Stimulated activated naive CD8-positive, alpha-beta T cell treated with anti-CD3 and anti-CD28 coated beads, Interleukin-15, amount 100 ng/mL, for 72 hours (primary cell): ENCODE data around the gene ADORA1.

ENCODE experiments used
- ATAC-seq: fragments of 150-1000 bp; cut with Tn5 transposase; 2 replicates; pipeline ENCODE4 v1.10.0; 2021; ENCODE audit warnings: mild to moderate bottlenecking, moderate library complexity
- DNase-seq, 2 donors: peaks; one replicate each; pipeline ENCODE4 v3.0.0; 2021 to 2022
- H3K27ac Mint-ChIP-seq, 2 donors: one replicate each; pipeline ENCODE4 v1.8.0; 2022; ENCODE audit warnings: mild to moderate bottlenecking in 2 of 2, mixed read lengths in 2 of 2, moderate library complexity in 2 of 2
- H3K27me3 Mint-ChIP-seq: one replicate; pipeline ENCODE4 v1.8.0; 2022; ENCODE audit warnings: mixed read lengths
- H3K4me1 Mint-ChIP-seq: one replicate; pipeline ENCODE4 v1.8.0; 2022; ENCODE audit warnings: mild to moderate bottlenecking, mixed read lengths
- H3K4me3 Mint-ChIP-seq, 2 donors: one replicate each; pipeline ENCODE4 v1.8.0; 2022; ENCODE audit warnings: mild to moderate bottlenecking in 2 of 2, mixed read lengths in 2 of 2, moderate library complexity in 1 of 2
- H3K9me3 Mint-ChIP-seq, 2 donors: one replicate each; pipeline ENCODE4 v1.8.0; 2022; ENCODE audit warnings: mixed read lengths in 2 of 2

The ADORA1 gene

DNA sequence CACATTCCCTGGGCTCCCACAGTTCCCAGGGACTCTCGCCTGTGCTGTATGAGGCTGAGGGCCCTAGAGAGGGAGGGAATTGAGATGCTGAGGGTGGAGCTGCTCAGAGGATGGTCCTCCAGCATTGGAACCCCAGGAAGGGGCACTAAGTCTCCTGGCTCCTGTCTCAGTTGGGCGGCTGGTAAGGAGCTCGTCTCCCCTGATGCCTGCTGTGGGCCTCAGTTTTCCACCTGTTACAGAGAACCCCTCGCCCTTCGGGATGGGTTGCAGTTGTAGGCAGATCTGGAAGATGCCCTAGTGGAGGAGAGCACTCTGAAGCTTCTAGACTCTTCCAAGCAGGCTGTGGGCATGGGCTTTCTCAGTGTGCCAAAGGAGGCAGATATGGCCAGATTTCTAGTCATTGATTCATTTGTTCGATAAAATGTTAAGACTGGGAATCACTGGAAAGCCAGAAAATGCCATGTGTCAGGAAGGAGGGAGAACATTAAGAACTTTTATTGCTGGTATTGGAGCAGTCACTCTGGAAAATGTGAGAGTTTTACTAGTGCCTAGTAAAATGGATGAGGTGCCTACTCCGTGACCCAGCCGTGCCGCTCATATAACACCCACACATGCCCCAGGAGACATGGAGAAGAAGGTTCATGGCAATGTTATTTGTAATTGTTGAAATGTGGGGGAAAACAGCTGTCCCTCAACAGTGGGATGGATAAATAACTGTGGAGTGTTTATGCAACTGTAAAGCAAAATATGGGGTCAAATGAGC, 48.9 kb downstream of the ADORA1 start:
- ATAC-seq (no peak), DNase-seq (no peak)
- Mint-ChIP-seq H3K27me3 (no peaks in the 10 kb centered on the region), H3K4me3 (no peak overlapping the region), H3K9me3 (no peaks in the 10 kb centered on the region), H3K4me1 (no peaks in the 10 kb centered on the region), H3K27ac (no peak overlapping the region)

DNA sequence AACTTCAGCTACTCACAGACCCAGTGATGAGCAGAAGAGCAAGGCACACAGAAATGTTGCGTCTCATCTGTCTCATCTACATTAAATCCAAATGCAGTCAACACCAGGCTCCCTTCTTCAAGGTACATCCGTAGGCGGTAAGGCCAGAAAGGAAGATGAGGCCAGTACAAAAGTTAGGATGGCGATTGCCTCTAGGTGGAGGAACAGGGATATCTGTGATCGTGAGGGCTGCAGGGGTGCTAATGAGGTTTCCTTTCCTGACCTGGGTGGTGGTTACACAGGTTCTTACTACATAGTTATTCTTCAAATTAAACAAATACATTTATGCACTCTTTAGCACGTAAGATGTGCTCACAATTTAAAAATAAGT, 49.5 kb downstream of the ADORA1 start:
- Mint-ChIP-seq H3K4me1 (no peaks in the 10 kb centered on the region), H3K4me3 (no peak overlapping the region), H3K27ac (no peak overlapping the region), H3K27me3 (no peaks in the 10 kb centered on the region), H3K9me3 (no peaks in the 10 kb centered on the region)
- DNase-seq: no peak
- no peak for ATAC-seq

DNA sequence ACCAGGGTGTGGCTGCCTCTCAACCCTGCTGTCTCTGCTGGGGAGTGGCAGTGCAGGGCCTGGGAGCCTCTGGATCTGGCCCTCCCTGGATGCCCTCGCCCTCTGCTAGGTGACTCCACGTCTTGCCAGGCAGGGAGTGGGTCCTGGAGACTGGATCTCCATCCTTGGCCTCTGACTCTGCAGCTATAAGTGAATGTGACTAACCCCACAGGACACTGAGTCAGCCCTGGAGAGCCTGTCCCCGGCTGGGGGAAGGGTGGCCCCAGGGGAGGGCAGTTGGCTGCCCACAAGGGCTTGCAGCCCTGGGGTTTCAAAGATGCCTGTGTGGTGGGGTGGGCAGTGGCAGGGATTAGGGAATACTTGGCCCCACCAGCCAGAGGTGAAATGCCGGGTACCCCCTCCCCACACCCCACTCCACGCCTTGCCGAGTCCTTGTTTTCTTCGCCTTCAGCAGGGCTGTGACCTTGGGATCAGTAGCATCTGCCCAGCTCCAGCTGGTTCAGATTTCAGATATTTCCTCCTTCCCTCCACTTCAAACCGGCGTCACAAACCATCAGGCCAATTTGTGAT, 50.0 kb downstream of the ADORA1 start:
- Mint-ChIP-seq H3K27ac (no peak overlapping the region), H3K27me3 (no peaks in the 10 kb centered on the region), H3K9me3 (no peaks in the 10 kb centered on the region), H3K4me1 (no peaks in the 10 kb centered on the region), H3K4me3 (no peak overlapping the region)
- no peak for DNase-seq
- no peak for ATAC-seq

DNA sequence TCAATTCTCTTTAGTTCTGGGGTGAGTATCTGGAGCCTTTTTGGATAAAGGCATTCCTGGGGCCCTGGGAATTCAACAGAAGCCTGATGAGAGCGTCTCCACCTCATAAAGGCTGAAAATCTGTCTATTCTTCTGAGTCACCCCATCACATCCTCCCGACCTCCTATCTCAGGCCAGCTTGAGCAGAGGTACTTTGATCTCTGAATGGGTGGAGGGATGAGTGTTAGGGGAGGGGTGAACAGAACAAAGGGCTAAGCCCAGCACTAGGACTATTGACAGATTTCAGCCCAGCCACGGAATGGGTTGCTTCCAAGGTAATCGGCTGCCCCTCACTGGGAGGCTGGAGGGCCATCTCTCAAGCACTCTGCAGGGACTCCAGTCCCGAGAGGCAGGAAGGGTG, 50.6 kb downstream of the ADORA1 start:
- Mint-ChIP-seq H3K9me3 (no peaks in the 10 kb centered on the region), H3K4me1 (no peaks in the 10 kb centered on the region), H3K4me3 (no peak overlapping the region), H3K27ac (no peak overlapping the region), H3K27me3 (no peaks in the 10 kb centered on the region)
- DNase-seq (no peak), ATAC-seq (no peak)

DNA sequence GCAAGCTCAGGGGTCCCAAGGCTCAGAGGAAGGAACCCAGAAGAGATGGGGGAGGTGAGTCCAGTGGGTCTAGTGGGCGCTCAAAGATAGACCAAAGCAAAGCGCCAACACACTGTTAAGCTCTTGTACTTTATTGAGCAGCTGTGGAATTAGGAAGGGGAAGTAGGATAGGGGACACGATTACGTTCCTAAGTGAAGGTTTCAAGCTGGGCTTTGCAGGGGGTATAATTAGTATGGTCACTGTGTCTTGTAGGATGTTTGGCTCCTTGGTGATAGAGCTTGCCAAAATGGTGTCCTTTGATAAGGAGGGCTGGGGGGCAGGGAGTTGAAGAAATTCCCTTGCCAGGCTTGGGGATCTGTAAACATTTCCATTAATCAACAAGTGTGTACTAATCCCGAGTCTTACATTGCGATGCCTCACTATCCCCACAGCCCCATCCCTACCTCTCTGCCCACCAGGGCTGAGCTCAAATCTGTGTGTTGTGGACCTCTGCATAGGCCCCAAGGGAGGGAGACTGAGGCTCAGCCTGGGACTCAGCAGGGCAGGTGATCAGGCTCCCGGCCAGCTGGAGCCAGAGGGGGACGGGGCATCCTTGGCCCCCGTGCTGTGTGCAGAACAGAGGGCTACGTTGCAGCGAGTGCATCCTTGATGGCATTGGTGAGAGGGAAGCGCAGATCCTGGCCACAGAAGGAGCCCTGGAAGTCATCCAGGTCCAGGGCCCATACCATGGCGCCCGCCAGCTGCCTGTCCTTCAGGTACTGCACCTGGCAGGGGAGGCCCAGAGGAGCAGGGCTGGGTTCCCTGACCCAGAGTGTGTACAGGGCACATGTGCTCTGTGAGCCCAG, 51.5 kb downstream of the ADORA1 start:
- no peaks in the 10 kb centered on the region for H3K27me3 Mint-ChIP-seq
- DNase-seq (no peak), ATAC-seq (no peak)
- H3K9me3 Mint-ChIP-seq: no peaks in the 10 kb centered on the region
- no peaks in the 10 kb centered on the region for H3K4me1 Mint-ChIP-seq
- H3K27ac Mint-ChIP-seq: no peak overlapping the region
- H3K4me3 Mint-ChIP-seq: no peak overlapping the region

DNA sequence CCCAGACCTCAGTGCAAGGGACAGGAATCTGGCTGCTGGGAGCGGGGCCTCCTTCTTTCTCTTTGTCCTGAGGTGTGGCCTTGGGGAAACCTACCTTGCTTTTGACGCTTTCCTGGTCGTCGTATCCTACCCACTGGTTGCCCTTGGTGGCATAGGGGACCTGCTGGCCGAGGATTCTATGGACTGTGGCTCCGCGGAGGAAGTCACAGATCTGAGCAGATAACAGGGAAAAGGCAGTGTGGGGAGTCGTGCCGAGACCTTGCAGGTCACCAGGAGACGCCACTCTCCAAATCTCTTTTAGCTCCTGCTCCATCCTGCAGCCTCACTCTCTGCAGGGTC, 52.1 kb downstream of the ADORA1 start:
- no peak overlapping the region for H3K27ac Mint-ChIP-seq
- no peaks in the 10 kb centered on the region for H3K27me3 Mint-ChIP-seq
- ATAC-seq: no peak
- H3K4me1 Mint-ChIP-seq: no peaks in the 10 kb centered on the region
- H3K9me3 Mint-ChIP-seq: no peaks in the 10 kb centered on the region
- no peak for DNase-seq
- no peak overlapping the region for H3K4me3 Mint-ChIP-seq

DNA sequence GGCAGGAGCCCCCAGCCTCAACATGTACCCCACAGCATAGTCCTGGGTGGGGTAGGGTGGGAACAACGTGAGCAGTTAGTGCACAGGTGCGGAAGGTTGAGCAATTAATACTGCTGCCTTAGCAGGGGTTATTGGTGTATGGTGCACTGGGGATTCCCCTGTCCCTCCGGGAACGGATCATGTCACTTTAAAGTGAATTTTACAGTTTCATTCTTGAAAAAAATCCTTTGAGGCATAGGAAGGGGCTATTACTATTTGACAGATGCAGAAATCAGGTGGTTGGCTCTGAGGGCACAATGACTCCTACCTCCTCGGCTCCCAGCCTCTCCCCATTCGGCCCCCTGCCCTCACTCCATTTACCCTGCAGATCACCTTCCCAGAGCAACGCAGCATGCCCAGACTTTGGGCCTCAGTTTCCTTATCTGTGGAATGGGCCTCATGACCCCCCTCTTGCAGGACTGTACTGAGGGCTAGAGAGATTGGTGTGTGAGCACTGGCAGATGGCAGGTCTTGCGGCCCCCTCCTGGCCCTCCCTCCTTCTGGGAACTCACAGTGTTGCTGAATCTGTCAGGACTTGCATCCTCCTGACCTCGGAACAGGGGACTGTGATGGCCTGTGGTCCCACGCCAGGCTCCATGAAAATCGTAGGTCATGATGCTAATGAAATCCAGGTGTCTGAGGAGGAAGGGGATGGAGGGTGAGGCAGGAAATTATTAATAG, 53.2 kb downstream of the ADORA1 start:
- no peaks in the 10 kb centered on the region for H3K4me1 Mint-ChIP-seq
- peak overlapping the region in 1 of 2 donors; percentile 62 for H3K27ac Mint-ChIP-seq
- DNase-seq: no peak
- ATAC-seq: no peak
- no peaks in the 10 kb centered on the region for H3K27me3 Mint-ChIP-seq
- H3K9me3 Mint-ChIP-seq: no peaks in the 10 kb centered on the region
- no peak overlapping the region for H3K4me3 Mint-ChIP-seq

DNA sequence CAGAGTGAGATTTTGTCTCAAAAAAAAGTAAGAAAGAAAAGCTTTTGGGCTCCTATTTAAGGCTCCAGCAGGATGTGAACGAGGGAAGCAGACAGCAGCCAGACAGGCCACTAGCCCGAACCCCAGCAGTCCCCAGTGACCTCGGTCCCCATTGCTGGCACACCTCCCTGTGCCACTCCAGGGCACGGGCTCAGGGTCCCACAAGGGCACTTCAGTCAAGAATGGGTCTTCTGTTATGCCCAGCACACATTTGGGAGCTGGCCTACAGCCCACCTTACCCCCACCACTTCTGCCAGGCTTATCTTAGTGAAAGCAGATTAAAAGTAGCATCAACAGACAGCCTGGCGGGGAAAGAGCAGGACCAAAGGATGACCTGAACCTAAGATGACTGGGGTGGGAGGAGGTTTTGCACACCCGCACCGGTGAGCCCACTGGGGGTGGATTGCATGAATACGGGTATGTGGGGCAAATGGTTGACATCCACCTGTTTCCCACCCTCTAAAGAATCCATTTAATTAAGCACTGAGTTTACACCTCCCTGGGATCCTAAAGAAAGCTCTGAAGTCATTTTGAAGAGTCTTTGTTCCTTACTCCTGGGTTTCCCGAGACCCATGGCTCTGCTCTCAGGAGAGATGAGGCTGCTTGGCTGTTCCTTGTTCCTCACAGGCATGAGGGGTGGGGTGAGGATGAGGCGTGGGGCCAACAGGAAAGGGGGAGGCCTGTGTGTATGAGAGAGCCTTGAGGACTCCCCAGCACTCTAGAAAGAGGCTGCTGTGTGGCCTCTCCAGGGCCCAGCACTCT, 54.3 kb downstream of the ADORA1 start:
- Mint-ChIP-seq H3K27me3 (peaks cover 7% of the 10 kb centered on the region), H3K9me3 (no peaks in the 10 kb centered on the region), H3K4me3 (no peak overlapping the region), H3K27ac (peak overlapping the region in 1 of 2 donors; percentile 54), H3K4me1 (peaks cover 8% of the 10 kb centered on the region)
- DNase-seq (no peak), ATAC-seq (no peak)

DNA sequence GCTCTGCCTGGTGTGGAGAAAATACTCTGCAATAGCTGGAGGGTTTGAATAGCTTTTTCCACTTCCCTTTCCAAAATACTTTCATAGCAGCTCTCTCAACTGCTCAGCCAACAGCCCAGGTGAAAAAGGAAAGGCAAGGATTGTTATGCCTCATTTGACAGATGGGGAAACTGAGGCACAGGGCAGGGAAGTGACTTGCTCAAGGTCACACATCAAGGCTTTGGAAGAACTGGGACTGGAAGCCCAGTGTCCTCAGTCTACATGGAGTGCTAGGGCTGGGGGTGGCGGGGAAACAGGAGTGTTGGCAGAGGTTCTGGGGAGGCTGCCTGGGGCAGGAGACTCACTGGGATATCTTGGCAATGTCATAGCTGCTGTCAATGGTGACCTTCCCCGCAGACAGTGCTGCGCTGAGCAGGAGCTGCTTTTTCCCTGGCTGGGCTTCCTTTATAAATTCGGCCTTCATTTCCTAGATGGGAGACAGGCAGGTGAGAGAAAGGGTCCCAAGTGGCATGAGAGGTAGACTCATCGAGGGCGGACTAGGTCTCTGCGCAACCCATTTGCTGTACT, 54.9 kb downstream of the ADORA1 start:
- H3K4me1 Mint-ChIP-seq: peaks cover 8% of the 10 kb centered on the region
- H3K4me3 Mint-ChIP-seq: no peak overlapping the region
- H3K27me3 Mint-ChIP-seq: peaks cover 7% of the 10 kb centered on the region
- no peaks in the 10 kb centered on the region for H3K9me3 Mint-ChIP-seq
- DNase-seq (no peak), ATAC-seq (no peak)
- no peak overlapping the region for H3K27ac Mint-ChIP-seq

DNA sequence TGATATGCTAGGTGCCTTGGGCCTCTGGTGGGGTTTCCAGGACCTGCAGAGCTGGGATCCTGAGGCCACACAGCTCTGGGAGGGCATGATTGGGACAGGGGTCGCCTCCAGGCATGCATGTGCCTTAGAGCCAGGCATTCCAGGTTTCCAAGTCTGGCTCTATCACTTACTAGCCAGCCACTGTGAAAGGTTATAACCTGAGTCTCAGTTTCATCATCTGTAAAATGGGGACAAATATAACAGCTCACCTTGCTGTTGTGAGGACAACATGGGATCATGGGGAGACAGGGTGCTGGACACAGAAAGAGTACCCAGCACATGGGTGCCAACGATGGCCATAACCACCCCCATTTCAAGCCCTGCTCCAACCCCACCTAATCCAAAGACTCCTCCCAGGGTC, 56.3 kb downstream of the ADORA1 start:
- no peak for ATAC-seq
- DNase-seq: no peak
- H3K9me3 Mint-ChIP-seq: no peaks in the 10 kb centered on the region
- H3K27me3 Mint-ChIP-seq: peaks cover 7% of the 10 kb centered on the region
- H3K27ac Mint-ChIP-seq: no peak overlapping the region
- H3K4me1 Mint-ChIP-seq: peaks cover 8% of the 10 kb centered on the region
- H3K4me3 Mint-ChIP-seq: no peak overlapping the region

DNA sequence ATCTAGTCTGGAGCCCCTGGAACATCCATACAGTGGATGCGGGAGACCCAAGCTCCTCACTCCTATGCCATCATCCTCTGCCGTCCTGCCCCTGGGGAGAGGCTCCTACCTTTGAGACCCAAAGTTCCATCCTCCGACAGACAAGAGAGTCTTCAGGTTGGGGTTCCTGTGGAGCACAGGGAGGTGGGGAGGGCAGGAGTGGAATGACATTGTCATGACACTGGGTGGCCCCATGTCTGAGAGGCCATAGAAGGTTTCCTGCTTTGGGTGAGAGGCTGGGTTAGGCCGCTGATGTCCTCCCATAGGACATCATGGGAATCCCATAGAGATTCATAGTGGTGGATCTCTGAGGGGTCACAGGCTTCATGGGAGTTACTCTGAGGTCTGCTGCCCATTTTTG, 56.9 kb downstream of the ADORA1 start:
- peaks cover 8% of the 10 kb centered on the region for H3K4me1 Mint-ChIP-seq
- H3K27me3 Mint-ChIP-seq: peaks cover 7% of the 10 kb centered on the region
- H3K9me3 Mint-ChIP-seq: no peaks in the 10 kb centered on the region
- H3K27ac Mint-ChIP-seq: no peak overlapping the region
- ATAC-seq (no peak), DNase-seq (no peak)
- H3K4me3 Mint-ChIP-seq: no peak overlapping the region

DNA sequence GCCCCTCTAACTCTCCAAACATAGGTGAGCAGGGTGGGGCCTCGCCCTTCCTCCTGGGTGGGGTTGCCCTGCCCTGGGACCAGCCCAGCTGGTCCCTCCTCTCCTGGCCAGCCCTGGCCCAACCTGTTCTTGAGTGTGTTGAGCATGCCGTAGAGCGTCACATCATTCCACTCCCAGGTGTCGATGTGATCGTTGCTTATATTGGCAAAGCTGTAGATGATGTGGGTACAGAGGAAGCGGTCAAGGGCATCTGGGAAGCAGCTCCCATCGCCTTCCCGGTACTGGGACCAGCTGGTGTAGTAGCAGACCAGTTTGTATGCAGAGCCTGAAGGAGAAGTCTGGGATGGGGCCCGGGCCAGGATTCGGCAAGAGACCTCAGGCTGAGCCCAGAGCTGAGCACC, 57.5 kb downstream of the ADORA1 start:
- Mint-ChIP-seq H3K9me3 (no peaks in the 10 kb centered on the region), H3K27me3 (peaks cover 7% of the 10 kb centered on the region), H3K27ac (no peak overlapping the region), H3K4me1 (peaks cover 8% of the 10 kb centered on the region), H3K4me3 (no peak overlapping the region)
- DNase-seq: no peak
- no peak for ATAC-seq

DNA sequence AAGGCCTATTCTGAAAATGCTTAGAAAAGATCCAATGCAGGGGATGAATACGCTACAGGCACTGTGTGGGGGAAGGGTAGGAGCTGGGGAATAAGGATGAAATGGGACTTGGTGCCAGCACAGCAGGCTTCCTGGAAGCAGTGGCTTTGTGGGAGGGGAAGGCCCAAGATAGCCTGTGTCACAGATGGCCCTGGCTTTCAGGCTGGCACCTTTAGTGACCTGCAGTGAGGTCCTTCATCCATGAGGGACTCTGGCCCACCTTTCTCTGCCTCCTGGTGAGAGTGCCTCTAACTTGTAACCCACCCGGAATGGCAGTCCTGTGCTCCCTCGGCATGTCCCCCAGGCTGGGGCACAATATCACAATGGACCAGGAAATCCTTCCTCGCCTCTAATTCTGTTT, 58.1 kb downstream of the ADORA1 start:
- no peak for DNase-seq
- no peaks in the 10 kb centered on the region for H3K9me3 Mint-ChIP-seq
- peaks cover 8% of the 10 kb centered on the region for H3K4me1 Mint-ChIP-seq
- H3K27me3 Mint-ChIP-seq: peaks cover 7% of the 10 kb centered on the region
- no peak overlapping the region for H3K27ac Mint-ChIP-seq
- no peak overlapping the region for H3K4me3 Mint-ChIP-seq
- ATAC-seq: no peak

DNA sequence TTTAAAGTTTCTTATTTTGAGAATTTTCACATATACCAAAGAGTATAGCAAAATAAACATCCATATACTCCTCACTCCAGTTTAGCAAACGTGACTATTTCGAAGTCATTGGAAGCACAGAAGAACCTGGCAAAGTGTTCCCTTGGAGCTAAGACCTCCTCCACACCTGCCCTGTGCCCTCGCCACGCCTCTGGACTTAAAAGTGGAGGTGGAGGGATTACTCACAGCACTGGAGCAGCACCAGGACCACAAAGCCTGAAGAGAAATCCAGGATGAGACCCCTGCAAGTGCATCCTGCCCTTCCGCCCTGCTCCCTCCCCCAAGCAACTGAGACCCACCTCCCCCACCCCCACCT, 58.5 kb downstream of the ADORA1 start:
- H3K4me1 Mint-ChIP-seq: peaks cover 8% of the 10 kb centered on the region
- H3K9me3 Mint-ChIP-seq: no peaks in the 10 kb centered on the region
- no peak overlapping the region for H3K27ac Mint-ChIP-seq
- H3K27me3 Mint-ChIP-seq: peaks cover 7% of the 10 kb centered on the region
- H3K4me3 Mint-ChIP-seq: no peak overlapping the region
- ATAC-seq (no peak), DNase-seq (no peak)
